Left ventricle myocardium inferior (tissue), 1 donor: ENCODE data around the gene TLE5. TPM values are rescaled to one million over a fixed set of nuclear protein-coding genes. Genes with fewer than 3 reads are reported as not detected.
"Not testable (repeated sequence)": the region's sequence is repeated elsewhere in the genome, so short reads cannot be mapped to it uniquely, and the experiment has no call there.

Source experiments
- DNase-seq: peaks from one replicate; pipeline ENCODE4 v3.0.0-alpha.2; 2020
- H3K27ac ChIP-seq: fragments of 200-600 bp; replicated peaks from 2 replicates; pipeline ENCODE4 v1.8.0; 2021
- H3K27me3 ChIP-seq: fragments of 200-600 bp; 2 replicates; pipeline ENCODE4 v1.8.0; 2021; ENCODE audit warnings: low read depth
- H3K36me3 ChIP-seq: fragments of 200-600 bp; 2 replicates; pipeline ENCODE4 v1.8.0; 2021
- H3K4me1 ChIP-seq: fragments of 200-600 bp; 2 replicates; pipeline ENCODE4 v1.8.0; 2021
- H3K4me3 ChIP-seq: fragments of 200-600 bp; 2 replicates; pipeline ENCODE4 v1.8.0; 2021; ENCODE audit warnings: mild to moderate bottlenecking, moderate library complexity
- H3K9me3 ChIP-seq: fragments of 200-600 bp; replicated peaks from 2 replicates; pipeline ENCODE4 v1.8.0; 2021
- intact Hi-C: fragments of 100-400 bp; cut with micrococcal nuclease; formaldehyde crosslinking; loops from one replicate; pipeline ENCODE4 v1.11.0; 2022
- total RNA-seq: library from RNA; stranded (reverse); fragmentation: NEBNext Ultra II Directional; extraction: Animal tissue kit (Norgen Biotek cat#: 25700); gene quantifications from one replicate; pipeline ENCODE4 v1.2.1, GENCODE V29; 2021
- TF ChIP-seq, protein P1 (sequence below): fragments of 200-600 bp; IDR thresholded peaks from 2 replicates; pipeline ENCODE4 v1.8.0; 2021; ENCODE audit warnings: antibody characterized with exemption, mild to moderate bottlenecking, borderline replicate concordance
- donor health status: DM: no; HTN: yes; CAD: no; lungs with severe emphysema.

Gene TLE5
- total RNA-seq, 1 donor from 2014 or later: 799 TPM

DNA sequence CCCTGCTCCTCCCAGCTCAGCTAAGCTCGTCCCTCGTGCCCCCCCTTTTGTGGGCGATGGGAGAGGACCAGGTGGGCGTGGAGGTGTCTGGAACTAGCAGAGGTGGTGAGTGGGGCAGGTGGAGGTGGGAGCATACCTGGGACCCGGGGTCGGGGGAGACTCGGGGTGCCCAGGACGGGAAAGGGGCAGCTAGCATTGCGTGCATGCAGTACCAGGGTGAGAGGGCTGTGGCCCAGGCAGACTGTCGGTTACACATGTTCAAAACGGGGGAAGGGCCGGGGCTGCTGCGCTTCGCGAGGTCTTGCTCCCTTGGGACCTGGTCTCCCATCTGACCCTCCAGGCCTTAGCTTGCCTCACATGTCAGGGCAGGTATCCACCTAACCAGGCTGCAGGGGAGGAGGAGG, 9.1 kb downstream of the TLE5 start:
- no peak for DNase-seq
- H3K27me3 ChIP-seq: no peaks in the 10 kb centered on the region
- H3K9me3 ChIP-seq: no peaks in the 10 kb centered on the region
- no peak overlapping the region for H3K27ac ChIP-seq
- intact Hi-C loops: no loop called here
- H3K4me3 ChIP-seq: no peak overlapping the region
- H3K36me3 ChIP-seq: peaks cover 52% of the 10 kb centered on the region
- TF ChIP-seq, protein P1, sequence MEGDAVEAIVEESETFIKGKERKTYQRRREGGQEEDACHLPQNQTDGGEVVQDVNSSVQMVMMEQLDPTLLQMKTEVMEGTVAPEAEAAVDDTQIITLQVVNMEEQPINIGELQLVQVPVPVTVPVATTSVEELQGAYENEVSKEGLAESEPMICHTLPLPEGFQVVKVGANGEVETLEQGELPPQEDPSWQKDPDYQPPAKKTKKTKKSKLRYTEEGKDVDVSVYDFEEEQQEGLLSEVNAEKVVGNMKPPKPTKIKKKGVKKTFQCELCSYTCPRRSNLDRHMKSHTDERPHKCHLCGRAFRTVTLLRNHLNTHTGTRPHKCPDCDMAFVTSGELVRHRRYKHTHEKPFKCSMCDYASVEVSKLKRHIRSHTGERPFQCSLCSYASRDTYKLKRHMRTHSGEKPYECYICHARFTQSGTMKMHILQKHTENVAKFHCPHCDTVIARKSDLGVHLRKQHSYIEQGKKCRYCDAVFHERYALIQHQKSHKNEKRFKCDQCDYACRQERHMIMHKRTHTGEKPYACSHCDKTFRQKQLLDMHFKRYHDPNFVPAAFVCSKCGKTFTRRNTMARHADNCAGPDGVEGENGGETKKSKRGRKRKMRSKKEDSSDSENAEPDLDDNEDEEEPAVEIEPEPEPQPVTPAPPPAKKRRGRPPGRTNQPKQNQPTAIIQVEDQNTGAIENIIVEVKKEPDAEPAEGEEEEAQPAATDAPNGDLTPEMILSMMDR: no peak
- peaks cover 33% of the 10 kb centered on the region for H3K4me1 ChIP-seq

- intact Hi-C loops, DNase-seq, H3K4me3 ChIP-seq, H3K27ac ChIP-seq, H3K9me3 ChIP-seq, H3K27me3 ChIP-seq: not testable (repeated sequence)
- Histone ChIP-seq H3K36me3 (peaks cover 24% of the 10 kb centered on the region), H3K4me1 (peaks cover 15% of the 10 kb centered on the region)
Observed at GRCh38 chr19:3050016-3050415, 12.3 kb downstream of the TLE5 start.

- no peak overlapping the region for H3K27ac ChIP-seq
- H3K27me3 ChIP-seq: no peaks in the 10 kb centered on the region
- DNase-seq: no peak
- H3K4me3 ChIP-seq: no peak overlapping the region
- intact Hi-C loops: no loop called here
- no peaks in the 10 kb centered on the region for H3K9me3 ChIP-seq
- peaks cover 12% of the 10 kb centered on the region for H3K4me1 ChIP-seq
- H3K36me3 ChIP-seq: peaks cover 15% of the 10 kb centered on the region
- TF ChIP-seq, protein P1: no peak
Observed at GRCh38 chr19:3049089-3049488, 13.2 kb downstream of the TLE5 start.

DNA sequence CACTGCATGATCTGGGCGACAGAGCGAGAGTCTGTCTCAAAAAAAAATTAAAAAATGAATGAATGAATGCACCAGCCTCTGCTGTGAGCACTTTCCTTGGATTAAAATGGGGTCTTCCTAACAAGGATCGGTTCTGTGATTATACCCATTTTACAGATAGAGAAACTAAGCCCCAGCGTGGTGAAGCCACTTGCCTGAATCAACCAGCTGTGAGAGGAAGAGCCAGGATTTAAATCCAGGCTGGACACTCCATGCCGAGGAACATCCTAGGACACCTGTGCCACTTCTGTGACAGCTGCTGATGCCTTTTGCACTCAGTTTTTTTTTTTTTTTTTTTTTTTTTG, 14.1 kb downstream of the TLE5 start:
- TF ChIP-seq, protein P1: no peak
- peak overlapping the region; percentile 78 for H3K27ac ChIP-seq

DNA sequence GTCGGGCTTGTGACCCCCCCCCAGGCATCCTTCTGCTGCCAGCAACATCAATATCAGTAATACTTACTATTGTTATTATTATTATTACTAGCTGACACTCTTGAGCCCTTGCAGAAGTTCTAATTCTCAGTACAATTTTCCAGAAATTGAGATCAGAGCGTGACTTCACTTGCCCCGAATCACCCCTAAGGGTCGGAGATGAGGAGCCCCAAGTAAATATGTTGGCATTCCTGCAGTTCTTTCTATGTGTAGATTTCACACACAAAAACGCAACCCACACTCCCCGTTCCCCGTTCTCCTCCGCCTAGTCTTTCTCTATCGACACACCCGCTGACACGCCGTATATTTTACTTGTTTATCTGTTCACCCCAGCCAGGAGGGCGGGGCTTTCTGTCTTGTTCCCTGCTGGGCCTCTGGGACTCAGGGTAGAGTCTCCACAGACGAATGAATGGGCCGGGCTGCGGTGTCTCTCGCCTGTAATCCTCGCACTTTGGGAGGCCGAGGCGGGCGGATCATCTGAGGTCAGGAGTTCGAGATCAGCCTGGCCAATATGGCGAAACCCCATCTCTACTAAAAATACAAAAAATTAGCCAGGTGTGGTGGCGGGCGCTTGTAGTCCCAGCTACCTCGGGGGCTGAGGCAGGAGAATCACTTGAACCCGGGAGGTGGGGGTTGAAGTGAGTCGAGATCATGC, 14.7 kb downstream of the TLE5 start:
- peak; percentile 79 for DNase-seq
- TF ChIP-seq, protein P1: no peak
- Histone ChIP-seq H3K36me3 (peaks cover 2% of the 10 kb centered on the region), H3K9me3 (no peaks in the 10 kb centered on the region), H3K4me1 (peaks cover 13% of the 10 kb centered on the region), H3K27ac (peak overlapping the region; percentile 78), H3K27me3 (no peaks in the 10 kb centered on the region), H3K4me3 (peak overlapping the region; percentile 65)
- intact Hi-C loops: no loop called here

More for the DNA sequence above, 14.1 kb downstream of the TLE5 start:
- H3K9me3 ChIP-seq: no peaks in the 10 kb centered on the region
- no peak for DNase-seq
- peak overlapping the region; percentile 65 for H3K4me3 ChIP-seq
- H3K36me3 ChIP-seq: peaks cover 5% of the 10 kb centered on the region
- no peaks in the 10 kb centered on the region for H3K27me3 ChIP-seq
- peaks cover 12% of the 10 kb centered on the region for H3K4me1 ChIP-seq
- intact Hi-C loops: no loop called here

DNA sequence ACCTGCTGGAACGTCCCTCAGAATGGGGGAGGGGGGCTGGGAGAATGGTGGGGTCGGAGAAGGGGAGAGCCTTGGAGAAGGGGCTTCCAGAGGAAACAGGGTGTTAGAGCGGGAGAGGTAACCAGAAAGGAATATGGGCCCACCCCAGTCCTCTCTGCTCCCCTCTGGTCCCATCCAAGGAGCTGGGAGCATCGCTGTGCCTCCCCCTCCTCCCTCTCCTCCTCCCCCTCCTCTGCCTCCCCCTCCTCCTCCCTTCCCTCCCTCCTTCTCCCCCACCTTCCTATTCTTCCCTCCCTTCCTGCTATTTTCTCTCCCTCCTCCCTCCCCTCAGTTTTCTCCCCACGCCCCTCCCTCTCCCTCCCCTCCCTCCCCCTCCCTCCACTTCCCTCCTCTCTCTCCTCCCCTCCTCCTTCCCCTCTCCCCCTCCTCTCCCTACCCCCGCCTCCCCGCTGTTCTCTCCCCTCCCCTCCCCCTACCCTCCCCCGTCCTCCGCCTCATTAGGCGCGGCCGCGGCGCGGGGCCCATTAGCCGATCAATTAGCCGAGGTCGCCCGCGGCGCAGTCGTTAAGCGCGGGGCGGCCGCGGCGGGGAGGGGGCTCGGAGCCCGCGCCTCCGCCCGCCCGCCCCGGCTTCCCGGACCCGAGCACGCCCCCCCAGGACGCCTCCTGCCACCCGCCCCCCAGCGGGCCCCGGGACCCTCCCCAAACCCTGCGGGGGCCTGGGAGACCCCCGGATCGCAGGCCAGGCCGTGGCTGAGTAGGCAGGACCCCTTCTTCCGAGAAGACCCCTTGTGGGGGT, 15.4 kb downstream of the TLE5 start:
- intact Hi-C loops: no loop called here
- Histone ChIP-seq H3K4me1 (peaks cover 15% of the 10 kb centered on the region), H3K27ac (peak overlapping the region; percentile 78), H3K36me3 (no peaks in the 10 kb centered on the region), H3K4me3 (peak overlapping the region; percentile 65), H3K9me3 (no peaks in the 10 kb centered on the region), H3K27me3 (no peaks in the 10 kb centered on the region)
- TF ChIP-seq, protein P1: no peak
- DNase-seq: no peak
